Stimulated activated CD8-positive, alpha-beta memory T cell treated with anti-CD3 and anti-CD28 coated beads, Interleukin-15, amount 100 ng/mL, for 1 hour (primary cell): ENCODE measurements around the gene ANKRD2.

Experiments
- DNase-seq: peaks from one replicate; pipeline ENCODE4 v3.0.0-alpha.2; 2020; ENCODE audit warnings: low read depth

The ANKRD2 gene

DNA sequence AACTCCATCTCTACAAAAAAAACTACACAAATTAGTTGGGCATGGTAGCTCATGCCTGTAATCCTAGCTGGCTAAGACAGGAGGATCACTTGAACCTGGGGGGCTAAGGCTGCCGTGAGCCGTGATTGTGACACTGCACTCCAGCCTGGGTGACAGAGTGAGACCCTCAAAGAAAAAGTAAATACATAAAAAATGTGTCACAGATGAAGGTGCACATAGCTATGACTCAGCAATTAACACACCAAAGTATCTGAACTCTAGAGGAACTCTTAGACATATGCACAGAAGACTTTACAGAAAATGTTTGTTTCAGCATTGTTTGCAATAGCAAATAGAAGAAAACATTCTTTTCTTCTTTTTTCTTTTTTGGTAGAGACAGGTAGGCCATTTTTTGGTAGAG lies 25.2 kb downstream of the ANKRD2 start:
- DNase-seq: no peak

- DNase-seq: no peak
Measured at GRCh38 chr10:97598407-97599271, 26.1 kb downstream of the ANKRD2 start.

- DNase-seq: no peak
Measured at GRCh38 chr10:97599272-97599619, 26.7 kb downstream of the ANKRD2 start.

- no peak for DNase-seq
Measured at GRCh38 chr10:97600616-97601015, 28.0 kb downstream of the ANKRD2 start.

- no peak for DNase-seq
Measured at GRCh38 chr10:97601268-97602215, 29.0 kb downstream of the ANKRD2 start.

DNA sequence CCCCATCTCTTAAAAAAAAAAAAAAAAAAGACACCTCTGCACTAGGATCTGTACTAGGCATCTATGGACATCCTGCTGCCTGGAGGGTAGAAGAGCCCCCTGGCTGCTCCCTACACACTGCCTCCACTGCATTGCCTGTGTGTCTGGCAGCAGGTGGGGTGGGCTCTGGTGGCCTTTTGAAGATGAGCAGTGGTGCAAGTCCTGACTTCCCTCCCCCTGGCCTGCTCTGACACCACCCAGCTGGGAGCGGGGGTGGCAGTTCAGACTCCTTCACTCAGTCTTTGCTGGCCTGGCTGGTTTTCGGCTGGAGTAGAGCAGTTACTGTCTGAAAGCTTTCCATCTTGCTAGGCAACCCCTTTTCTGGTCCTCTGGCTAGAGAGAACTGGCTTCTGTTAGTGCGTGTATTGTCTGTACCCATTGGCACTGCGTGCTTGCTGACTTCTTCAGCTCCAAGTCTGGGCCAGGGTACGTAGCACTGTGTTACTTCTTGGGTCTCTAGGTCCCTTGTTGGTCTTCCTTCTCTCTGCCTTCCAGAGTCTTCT lies 34.6 kb downstream of the ANKRD2 start:
- no peak for DNase-seq

DNA sequence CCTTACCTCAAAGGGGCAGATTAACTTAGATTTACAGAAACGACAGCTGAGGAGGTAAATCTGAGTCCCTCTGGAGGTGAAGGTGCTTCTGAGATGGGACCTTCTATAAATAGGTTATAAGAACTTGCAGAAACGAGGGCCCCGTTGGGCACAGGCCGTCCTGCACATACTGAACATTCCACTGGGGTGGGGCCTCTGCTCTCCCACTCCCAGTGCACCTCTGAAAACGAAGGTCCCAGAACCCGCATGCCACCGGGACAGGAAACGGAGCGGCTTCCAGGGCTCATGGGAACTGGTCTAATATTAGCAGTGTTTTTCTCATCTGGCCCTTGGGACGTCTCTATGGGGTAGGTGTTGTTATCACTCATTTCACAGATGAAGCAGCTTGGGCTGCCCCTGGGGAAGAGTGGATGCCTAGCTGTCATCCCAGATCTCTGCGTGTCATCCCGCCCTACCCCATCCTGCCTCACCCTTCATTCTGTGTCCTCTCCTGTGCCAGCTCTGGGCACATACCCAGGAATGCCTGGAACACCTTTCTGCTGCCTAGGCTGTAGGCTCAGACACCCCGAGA lies 36.5 kb downstream of the ANKRD2 start:
- DNase-seq: no peak

- no peak for DNase-seq
Measured at GRCh38 chr10:97611473-97611872, 38.9 kb downstream of the ANKRD2 start.

DNA sequence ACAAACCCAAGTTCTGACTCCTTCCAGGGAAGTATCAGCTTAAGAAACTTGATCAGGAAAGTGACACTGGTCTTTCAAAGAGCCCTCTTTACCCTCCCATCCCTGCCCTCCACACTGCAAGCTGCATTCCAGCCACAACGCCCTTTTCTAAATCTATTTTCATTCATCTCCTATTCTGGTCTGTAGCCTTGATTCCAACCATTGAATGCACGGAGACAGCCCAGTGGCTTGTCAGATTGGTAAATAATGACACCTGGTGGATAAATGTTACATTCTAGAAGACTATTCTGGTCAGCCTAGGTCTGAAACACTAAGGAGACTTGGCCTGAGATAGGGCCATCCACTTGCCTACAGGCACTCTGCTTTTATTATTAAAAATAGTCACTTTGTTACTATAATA lies 39.8 kb downstream of the ANKRD2 start:
- DNase-seq: no peak

GRCh38 chr10:97618285-97618684 lies 45.7 kb downstream of the ANKRD2 start:
- DNase-seq: no peak

GRCh38 chr10:97618733-97619132 lies 46.2 kb downstream of the ANKRD2 start:
- no peak for DNase-seq

DNA sequence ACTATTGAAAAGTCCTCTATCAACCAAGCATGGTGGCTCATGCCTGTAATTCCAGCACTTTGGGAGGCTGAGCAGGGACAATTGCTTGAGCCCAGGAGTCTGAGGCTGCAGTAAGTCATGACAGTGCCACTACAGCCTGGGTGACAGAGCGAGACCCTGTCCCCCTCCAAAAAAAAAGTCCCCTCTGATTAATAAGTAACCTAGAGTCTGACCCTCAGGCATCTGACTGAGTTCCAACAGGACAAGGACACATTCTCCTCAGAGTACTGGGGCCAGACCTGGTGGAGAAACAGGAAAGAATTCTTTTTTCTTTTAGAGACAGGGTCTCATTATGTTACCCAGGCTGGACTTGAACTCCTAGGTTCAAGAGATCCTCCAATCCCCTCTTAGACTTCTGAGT lies 50.7 kb downstream of the ANKRD2 start:
- DNase-seq: no peak

- no peak for DNase-seq
Measured at GRCh38 chr10:97627731-97628130, 55.2 kb downstream of the ANKRD2 start.

- no peak for DNase-seq
Measured at GRCh38 chr10:97628228-97628627, 55.6 kb downstream of the ANKRD2 start.

- no peak for DNase-seq
Measured at GRCh38 chr10:97629289-97629688, 56.7 kb downstream of the ANKRD2 start.

DNA sequence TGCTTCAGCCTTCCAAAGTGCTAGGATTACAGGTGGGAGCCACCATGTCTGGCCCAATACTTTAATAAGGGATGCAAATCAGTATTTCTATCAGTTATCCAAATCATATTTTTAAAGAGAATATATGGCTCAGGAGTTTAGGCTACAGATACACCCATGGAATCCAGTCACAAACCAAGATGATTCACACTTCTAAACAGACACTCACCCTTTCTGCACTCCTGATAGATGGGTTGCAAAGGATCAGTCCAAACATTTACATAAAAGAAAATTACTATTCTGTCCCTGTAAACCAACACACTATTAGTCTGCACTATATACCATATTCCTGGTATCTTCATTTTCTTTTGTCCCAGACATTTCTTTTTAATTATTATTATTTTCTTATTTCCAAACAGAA lies 58.5 kb downstream of the ANKRD2 start:
- DNase-seq: no peak

GRCh38 chr10:97632949-97633884 lies 60.6 kb downstream of the ANKRD2 start, which contains the start of gene MORN4:
TSS of gene MORN4 (minus strand) at chr10:97633500. CDS start at chr10:97619653, 13,847 bp downstream.
- peak; percentile 79 for DNase-seq
